Regular cardiac myocyte (primary cell): ENCODE measurements around the gene C2orf66. TPM values are rescaled to one million over a fixed set of nuclear protein-coding genes. Genes with fewer than 3 reads are reported as not detected.

ENCODE experiments used
- total RNA-seq: library from RNA; depleted of rRNA; stranded (reverse); fragments of >200 nt; gene quantifications from 2 replicates; pipeline ENCODE4 v1.2.3, GENCODE V29; 2014

Gene C2orf66
- under 0.01 TPM in 1 of 2 replicates, not detected in the other for total RNA-seq

DNA sequence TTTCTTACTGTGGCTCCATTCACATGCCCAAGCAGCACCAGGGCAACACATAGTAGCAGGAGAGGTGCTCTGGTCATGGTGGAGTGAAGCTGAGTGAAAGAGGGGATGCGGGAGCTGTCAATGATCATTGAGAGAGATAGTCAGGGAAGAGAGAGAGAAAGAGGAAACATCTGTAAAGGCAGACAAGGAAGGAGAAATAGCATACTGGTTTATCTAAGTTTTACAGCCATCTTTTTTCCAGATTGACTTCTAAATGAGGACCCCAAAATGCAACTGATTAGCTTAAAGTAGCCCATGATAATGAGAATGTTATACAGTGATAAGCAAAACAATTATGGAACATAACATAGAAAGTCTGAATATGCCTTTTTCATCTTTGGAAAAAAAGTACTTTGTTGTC is at the start of gene C2orf66:
Gene C2orf66, minus strand, starts transcription at position 96 of the 400 bp plus-strand sequence. Its CDS starts 19 bp downstream, at position 77.

Other genes with a start within 250 kb of the C2orf66 start
- gene HECW2, start 215.8 kb downstream of the C2orf66 start, total RNA-seq = 6.1 and 30.4 TPM in 2 replicates
- gene CCDC150, start 169.6 kb downstream of the C2orf66 start, total RNA-seq = 3.9 and 6.7 TPM in 2 replicates
- 42.0 and 45.9 TPM in 2 replicates for gene GTF3C3, start 9.7 kb downstream of the C2orf66 start, total RNA-seq
- 5.2 and 11.0 TPM in 2 replicates for gene PGAP1, start 117.4 kb upstream of the C2orf66 start, total RNA-seq